RPMI8226 (cell line): ENCODE measurements around the gene ERG28.
A peak's percentile ranks its signal among the peaks of the same experiment; 100 is the strongest.
"Not testable (repeated sequence)": the region's sequence is repeated elsewhere in the genome, so short reads cannot be mapped to it uniquely, and the experiment has no call there.

Experiments used
- DNase-seq: peaks from one replicate; pipeline ENCODE4 v3.0.0-alpha.2; 2015

ERG28 gene, protein sequence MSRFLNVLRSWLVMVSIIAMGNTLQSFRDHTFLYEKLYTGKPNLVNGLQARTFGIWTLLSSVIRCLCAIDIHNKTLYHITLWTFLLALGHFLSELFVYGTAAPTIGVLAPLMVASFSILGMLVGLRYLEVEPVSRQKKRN

DNA sequence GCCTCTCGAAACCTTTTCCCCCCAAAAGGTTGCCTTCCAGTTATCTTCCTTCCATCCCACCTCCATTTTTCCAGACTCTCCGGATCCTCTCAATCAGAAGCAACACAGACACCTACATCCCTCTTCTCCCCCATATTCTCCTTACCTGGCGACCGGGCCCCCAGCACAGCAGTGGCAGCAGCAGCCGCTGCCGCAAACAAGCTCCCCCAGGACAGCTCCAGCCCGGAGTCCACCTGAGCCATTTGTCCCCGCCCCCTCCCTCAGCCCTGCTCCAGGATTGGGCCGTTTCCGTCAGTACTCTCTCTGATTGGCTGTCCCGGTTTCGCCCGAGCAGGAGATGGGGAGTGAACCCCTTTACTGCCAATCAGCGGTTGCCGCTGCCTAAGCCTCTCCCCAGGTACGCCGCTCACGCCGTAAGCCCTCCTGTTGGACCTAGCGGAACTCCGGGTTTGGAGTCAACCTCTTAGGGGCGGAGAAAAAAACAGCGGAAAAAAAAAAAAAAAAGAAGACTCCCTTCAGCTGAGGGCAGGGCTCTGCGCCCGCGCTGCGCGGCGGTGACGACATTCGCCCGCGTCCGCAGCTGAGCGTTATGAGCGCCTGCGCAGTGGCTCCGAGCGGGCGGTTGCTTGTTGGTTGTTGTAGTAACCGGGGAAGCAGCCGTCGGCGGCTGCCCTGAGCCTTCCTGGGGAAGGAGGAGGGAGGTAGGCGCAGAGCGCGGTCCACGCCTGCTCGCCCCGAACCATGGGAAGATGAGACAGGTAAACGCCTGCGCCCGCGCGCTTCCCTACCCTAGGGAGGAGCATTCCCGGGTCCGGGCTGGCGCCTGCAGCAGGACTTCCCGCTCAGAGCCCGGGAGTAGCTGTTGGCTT lies at the start of gene ERG28, which contains the start of gene TTLL5:
Gene ERG28 (minus strand): TSS at position 247 of the 869 bp plus-strand sequence. CDS start 3,374 bp downstream, outside the sequence.
Gene TTLL5 (plus strand): TSS at position 617 of the 869 bp plus-strand sequence. CDS start 1,904 bp downstream, outside the sequence.
- peak; percentile 95 for DNase-seq

DNA sequence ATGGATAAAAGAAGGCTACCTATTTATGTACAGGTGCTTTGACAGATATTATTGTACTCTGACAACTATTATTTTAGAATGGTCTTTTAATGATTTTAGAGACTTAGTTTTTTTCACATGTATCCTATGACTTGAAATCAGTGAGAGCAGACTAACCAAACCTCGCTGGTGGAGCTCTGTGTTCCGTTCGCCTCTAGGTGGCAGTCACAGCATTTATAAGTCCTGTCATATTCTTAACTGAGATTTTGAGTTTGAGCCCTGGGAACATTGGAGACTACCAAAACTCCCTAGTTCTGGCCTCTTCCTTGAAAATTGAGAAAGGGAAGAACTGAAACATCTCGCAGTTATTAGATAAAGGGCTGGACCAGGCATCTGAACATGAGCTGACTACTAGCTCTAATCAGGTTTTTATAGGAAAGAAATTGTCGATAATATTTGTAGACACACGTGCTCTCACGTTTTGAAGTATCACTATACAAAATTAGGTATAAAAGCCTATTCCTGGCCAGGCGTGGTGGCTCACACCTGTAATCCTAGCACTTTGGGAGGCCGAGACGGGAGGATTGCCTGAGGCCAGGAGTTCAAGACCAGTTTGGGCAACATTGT lies 48.6 kb upstream of the ERG28 start:
- peak; percentile 57 for DNase-seq

DNA sequence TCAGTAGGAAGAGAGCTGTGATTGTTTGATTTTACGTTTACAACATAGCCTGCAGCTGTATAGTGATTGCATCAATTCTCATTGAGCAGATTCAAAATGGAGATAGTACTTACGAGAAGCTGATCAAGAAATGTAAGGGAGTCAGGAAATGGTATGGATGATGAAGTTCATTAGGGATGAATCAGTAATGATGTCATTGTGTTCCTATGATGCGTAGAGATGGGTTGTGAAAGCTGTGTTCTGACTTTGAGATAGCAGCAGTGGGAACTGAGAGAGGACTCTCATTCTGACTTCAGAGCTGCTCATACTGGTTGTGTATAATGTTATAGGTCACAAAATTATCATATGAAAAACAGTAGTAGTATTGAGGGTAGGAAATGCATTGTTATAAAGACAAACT lies 44.3 kb upstream of the ERG28 start:
- no peak for DNase-seq

DNA sequence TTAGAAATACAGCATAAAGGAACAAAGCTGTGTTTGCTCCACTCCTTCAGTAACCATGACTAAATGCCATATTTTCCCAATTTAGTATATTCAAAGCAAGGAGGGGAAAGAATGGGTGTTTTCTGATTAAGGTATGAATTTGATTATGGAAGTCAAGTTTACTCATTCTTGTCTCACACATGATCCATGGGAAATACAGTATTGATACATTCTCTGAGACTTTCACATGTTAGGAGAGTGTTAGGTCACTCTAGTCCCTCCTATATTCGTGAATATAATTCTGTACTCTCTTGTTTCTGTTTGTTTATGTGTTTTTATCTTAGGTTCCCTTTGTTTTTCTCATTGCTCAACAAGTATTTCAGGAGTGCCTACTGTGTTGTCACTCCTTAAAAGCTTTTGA lies 42.8 kb upstream of the ERG28 start:
- DNase-seq = no peak

DNA sequence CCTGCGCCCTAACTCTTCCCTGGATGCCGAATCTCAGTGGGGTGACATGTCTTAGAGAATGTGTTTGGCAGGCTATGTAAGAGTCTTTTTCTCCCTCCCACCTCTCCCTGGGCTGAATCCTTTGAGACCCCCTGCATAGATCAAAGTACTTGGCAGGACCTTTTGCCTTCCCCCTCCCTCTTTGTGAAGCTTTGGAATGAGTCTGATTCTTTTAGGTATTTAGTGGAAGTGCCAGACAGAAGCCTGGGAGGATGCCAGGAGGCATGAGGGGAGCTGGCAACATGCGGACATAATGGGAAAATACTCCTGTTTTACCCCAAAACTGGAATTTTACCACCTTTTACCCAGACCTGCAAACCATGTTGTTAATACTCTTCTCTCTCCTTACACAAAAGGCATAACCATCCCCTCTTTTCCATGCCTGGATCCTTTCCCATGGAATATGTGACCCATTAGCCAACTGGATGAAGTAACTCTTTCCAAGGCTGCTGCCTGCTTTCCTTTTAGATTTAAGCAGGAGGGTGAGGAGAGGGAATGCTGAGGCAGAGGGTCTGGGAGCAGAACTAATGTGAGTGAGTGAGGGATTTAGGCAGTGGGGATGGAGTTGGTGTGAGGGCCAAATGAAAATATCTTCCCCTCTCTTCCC lies 42.1 kb upstream of the ERG28 start:
- no peak for DNase-seq

DNA sequence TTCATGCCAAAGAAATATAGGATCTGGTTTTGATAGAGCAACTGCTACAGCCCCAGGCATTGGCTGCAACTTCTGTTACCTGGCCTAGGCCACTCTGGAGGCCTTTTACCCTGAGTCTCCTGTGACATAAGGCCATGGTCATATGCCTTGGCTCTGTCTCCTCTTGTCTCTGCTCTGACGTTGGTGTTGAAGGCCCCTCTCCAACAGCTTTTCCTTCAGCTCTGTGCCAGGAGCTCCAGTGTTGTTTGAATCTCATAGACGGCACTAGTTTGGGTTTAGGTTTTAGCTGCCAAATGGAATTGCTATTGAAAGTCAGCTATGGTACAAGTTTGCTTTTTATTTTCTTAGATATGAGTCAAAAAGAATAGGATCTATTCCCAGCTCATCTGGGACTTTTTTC lies 41.4 kb upstream of the ERG28 start:
- no peak for DNase-seq

DNA sequence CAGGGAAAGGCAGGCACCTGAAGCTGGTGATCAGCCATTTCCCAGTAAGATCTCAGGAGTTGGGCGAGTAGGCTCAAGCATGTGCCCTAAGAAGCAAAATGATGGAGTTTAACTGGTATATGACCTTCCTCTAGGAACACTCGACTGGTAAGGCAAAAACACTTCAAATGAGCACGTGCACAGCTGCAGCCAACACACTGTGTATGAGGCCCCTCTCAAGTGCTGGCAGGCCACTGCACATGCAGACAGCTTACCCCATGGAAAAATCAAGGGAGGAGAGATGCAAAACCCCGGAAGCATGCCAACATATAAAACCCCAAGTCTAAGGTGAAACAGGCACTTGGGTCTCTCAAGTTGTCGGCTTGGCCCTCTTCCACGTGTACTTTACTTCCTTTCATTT lies 39.6 kb upstream of the ERG28 start:
- DNase-seq = no peak

DNA sequence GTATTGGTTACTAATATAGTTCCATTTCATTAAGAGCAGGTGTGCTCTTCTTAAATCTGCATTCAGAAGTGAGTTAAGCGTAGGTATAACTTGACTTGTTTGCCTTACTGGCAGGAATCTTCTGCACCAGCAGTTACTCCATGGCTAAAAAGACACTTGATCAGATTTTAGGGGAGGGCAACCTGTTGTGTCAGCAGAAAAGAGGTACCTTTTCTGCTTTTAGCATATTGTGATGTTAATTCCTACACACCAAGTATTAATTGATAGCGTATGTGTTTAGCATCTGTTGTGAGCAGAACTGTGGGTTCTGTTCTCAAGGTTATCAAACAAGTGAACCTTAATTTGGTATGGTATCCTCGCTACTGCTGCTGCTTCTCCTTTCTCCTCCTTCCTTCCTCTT lies 38.7 kb upstream of the ERG28 start:
- DNase-seq = no peak

DNA sequence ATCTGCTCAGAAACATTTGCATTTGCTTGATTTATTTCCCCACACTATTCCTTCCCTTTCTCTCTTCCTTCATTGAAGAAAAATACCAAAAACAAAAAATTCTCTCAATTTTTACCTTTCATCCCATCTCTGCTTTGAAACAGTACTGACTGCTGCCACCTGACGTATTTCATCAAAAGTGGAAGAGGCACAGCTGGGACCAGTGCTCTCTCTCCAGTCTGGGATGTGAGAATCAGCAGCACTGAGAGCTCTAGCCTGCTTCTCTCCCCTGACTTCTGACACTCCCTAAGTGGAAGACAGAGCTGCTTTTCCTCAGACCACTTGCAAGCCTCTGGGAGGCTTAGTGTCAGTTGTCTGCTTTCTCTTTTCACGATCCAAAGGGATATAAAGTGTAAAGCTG lies 37.2 kb upstream of the ERG28 start:
- no peak for DNase-seq

DNA sequence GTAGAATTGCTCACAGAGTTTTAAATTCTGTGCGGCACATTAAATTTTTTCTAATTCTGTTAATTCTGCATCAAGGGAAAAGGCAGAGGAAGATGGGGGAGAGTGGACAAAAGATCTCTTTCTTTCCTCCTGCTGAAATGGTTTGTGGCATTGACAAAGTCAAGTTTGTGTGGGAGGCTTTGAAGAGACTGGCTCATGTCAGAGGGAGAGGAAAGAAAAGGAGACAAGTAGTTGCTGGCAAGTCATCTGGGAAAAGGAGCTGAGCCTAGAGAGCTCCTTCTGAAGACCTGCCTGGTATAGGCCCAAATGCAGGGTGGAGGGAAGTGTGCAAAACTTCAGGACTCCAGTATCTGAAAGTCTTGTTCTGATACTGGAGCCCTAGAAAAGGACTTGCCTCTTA lies 36.7 kb upstream of the ERG28 start:
- DNase-seq = no peak

DNA sequence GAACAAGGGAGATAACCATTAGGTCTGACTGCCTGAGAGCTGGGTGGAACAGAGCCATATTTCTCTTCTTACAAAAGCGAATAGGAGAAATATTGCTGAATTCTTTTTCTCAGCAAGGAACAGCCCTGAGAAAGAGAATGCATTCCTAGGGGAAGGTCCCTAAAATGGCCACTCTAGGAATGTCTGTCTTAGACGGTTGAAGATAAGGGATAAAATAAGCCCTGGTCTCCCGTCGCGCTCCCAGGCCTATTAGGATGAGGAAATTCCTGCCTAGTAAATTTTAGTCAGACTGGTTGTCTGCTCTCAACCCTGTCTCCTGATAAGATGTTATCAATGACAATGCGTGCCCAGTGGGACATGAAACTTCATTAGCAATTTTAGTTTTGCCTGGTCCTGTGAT lies 34.3 kb upstream of the ERG28 start:
- DNase-seq = not testable (repeated sequence)

DNA sequence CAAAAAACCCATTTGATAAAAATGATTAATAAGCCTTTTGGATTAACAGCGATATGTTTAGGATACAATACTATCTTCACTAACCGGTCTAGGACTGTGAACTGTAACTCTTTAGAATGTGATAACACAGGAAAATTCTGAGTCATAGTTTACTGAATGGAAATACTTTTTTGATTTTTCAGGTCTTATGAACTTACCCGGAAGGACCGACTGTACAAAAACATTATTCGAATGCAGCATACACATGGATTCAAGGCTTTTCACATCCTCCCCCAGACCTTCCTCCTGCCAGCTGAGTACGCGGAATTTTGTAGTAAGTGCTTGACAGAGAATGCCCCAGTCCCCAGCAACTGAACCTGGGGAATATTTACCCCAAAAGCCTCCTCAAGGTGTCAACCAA lies 29.3 kb upstream of the ERG28 start:
- DNase-seq = no peak

DNA sequence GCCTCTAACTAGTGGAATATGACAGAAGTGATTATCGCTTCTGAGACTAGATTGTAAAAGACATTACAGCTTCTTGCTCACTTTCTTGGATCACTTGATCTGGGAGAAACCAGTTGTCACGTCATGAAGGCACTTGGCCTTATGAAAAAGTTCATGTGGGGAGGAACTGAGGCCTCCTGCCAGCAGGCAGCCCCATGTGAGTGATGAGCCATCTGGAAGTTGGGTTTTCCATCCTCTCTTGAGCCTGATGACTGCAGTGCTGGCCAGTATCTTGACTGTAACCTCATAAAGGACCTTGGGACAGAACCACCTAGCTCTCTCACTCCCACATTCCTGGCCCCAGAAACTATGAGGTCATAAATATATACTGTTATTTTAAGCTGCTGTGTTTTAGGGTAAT lies 28.3 kb upstream of the ERG28 start:
- no peak for DNase-seq

DNA sequence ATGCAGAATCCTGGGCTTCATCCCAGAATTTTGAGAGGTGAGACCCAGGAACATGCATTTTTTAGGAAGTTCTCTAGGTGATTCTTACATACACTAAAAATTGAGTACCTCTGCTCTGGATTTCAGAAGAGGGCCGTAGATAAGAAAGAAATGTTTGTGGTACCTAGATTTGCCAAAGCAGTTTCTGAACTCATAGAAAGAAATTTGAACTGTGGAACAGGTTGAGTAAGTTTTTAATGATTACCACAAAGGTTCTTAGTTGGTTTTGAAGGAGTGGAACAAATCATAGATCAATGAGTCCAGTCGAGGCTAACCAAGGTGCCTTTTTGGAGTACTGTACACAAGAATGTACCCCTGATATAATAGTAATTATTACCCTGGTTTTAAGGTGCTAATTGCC lies 25.2 kb upstream of the ERG28 start:
- no peak for DNase-seq

DNA sequence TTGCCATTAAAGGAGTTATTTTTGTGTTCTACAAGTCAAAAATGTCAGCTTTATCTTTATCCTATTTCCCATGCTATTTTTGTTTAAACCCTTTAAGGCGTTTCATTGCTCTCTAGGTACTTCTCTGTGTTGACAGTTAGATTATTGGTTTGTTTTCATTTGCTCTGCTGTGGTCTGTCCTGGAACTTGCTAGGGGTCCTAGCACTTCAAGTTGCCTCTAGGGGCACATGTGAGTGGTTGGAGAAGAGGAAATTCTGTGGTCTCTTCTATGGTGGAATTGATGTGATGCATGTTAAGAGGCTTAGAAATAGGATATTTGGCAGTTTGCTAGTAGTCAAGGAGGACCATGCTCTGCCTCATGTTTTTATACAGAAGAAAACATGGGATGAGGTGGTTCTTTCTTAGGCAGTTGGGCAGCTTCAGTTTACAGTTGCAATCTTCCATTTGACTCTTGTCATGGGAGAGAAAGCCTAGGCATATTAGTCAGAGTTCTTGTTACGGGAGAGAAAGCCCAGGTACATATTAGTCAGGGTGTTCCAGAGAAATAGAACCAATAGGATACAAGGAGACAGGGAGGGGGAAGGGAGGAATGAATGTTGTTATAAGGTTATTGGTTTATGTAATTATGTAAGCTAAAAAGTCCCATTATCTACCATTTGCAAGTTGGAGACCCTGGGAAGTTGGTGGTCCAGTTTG lies 14.7 kb upstream of the ERG28 start:
- DNase-seq = no peak

DNA sequence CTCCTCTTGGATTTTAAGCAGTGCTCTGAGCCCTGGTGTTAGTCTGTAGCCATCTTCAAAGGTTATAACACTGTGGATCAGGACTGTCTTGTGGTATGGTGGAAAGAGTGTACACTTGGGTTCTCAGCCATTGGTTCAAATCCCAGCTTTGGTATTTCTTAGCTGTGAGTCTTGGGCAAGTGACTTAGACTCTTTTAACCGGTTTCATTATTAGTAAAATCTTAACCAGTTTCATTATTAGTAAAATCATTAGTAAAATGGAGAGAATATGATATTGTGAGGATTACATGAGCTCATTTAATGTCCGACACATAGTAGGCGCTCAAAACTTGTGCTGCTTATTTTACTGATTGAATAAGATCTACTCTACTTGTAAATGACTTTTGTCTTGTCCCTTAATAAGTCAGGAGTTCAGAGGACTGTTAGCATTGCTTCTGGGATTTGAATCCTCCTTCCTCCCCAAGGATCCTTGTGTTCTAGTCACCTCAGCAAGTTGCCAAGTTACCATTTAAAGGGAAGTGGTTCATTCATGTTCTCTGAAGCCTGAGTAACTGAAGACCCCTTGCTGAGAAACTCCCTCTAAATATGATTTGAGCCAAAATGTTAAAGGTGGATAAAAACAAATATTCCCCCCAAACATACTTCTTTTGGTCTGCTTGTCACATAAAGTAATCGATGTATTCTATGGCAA lies 12.8 kb upstream of the ERG28 start:
- no peak for DNase-seq

DNA sequence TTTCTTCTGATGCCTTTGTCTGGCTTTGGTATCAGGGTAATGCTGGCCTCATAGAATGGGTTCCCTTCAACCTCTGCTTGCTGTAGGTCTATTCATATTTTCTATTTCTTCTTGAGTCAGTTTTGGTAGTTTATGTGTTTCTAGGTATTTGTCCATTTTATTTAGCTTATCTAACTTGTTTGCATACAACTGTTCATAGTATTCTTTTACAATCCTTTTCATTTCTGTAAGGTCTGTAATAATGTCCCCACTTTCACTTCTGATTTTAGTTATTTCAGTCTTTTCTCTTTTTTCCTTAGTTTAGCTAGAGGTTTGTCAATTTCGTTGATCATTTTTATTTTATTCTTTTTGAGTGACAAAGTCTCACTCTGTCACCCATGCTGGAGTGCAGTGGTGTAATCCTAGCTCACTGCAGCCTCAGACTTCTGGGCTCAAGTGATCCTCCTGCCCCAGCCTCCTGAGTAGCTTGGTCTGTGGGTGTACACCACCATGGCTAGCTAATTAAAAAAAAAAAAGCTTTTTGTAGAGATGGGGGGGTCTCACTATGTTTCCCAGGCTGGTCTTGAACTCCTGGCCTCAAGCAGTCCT lies 12.0 kb upstream of the ERG28 start:
- DNase-seq = no peak

DNA sequence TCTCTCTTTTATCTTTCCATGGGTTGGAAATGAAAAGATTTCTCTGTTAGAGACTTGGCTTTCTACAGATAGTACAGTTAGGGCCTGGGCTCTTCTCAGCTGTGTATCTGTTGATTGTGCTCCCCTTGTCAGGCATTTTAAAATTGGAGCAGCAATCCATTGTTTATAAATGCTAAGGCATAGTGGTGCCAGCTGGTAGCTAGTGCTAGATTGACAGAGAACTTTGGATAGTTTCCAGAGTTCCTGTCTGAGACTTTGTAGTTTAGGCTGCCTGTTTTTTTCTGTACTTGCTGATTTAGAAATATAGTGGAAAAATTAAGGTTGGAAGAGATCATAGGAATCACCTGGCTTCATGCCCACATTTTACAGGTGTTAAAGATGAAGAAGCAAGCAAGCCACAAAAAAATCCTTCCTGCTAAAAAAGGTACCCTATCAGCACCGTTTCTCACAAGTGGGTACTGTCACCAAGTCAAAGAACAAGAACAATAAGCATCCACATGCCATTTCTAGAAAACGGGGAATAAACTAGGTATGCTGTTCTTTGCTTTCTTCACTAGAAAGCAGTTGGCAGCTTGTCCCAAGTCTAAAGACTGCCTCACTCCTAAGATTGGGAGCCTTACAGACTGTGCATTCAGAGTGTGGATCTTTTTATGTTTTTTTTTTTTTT lies 6.6 kb upstream of the ERG28 start:
- no peak for DNase-seq

DNA sequence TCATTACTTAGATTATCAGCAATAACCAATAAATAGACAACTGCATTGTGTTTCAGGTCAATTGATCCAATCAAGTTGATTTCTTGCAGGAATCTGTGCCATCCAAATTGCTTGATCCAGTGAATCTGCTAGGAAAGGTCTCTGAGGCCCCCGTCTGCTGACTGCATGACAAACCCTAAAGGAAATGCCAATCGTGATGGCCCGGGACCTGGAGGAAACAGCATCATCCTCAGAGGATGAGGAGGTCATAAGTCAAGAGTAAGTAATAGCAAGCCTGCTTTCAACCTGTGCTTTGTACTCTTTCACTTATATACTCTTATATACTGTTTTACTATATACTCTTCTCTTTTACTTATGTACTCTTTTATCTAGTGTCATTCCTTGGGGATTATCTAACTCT lies 2.3 kb upstream of the ERG28 start:
- no peak for DNase-seq

DNA sequence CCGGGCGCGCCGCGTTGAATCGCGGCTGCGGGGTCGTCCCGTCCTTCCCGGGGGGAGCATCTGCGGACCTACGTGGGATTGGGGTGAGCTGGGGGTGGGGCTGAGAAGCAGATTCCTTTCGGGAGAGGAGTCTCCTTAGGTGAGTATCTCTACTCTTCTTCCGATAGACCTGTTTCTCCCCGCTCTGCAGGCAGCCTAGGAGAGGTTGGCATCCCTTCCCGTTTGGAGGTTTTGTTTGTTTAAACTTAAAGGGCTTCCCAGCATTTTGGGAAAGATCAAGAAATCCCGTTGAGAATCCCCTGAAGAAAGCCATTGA lies 781 bp upstream of the ERG28 start:
- DNase-seq = no peak

DNA sequence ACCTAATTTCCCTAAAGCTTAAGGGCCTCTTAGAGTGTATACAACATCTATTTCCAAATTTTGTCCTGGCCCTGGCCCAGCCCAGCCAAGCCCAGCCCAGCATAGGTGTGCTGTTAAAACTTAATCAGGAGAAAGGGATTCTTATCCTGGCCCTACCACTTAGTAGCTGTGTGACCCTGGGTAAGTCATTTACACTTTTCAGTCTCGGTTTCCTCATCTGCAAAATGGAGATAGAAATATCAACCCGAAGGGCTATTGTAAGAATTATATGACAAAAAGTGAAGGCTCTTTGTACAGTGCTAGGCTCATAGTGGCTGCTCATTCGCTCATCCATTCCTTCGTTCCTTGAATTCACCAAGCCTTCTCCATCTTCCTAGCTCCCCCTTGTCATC lies 442 bp downstream of the ERG28 start:
- DNase-seq = no peak

DNA sequence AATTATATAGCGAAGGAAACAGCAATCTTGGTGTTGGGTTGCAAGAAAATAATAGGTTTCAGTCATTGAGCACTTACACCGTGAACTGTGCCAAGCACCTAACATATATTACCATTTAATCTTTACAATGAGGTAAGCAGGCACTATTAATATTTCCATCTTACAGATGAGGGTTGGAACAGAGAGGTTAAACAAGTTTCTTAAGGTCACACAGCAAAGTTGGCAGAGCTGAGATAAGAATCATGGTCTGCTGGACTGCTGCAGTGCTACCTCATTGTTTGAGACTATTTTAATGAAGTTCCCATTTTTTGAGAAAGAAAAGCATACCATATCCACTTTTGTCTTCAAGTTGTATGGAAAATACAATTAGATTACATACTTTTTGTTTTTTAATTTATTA lies 1.7 kb downstream of the ERG28 start:
- DNase-seq = no peak
